ENCODE data around the gene DGKD. TPM values are rescaled to one million over a fixed set of nuclear protein-coding genes. Genes with fewer than 3 reads are reported as not detected.

The DGKD gene
- total and polyA plus RNA-seq, 9 of the 15 experiments (the other 6 are each of a cell fraction or from before 2014, with no cell fraction given), result 0.52 to 29.5 (median 10.6) TPM

DNA sequence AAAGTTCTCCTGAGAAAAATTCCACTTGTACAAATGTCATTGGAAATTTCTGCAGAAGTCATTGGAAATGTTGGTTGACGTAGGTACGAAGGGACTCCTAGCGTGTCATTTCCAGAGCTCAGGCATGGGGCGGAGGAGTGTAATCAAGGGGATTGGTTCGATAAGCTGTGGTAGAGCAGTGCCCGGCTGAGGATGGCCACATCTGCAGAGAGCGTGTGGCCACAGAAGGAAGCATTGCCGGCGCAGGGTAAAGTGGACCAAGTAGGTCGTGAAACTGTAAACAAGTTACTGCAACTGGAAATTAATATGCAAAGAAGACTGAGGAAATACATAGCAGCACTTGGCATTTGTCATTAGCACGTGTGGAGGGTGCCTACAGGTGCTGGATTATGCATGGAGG is 101.8 kb downstream of the DGKD start:
- H3K27me3 ChIP-seq (ENCODE audit: control insufficient read depth in 2 of 2, insufficient read depth in 2 of 2, low read length in 2 of 2), result no peaks in the 10 kb centered on the region
- TF ChIP-seq FIP1L1 (IDR thresholded peaks at IDR 0.05; ENCODE audit: low read depth, low read length, poor library complexity, severe bottlenecking) (no peak), FOS (IDR thresholded peaks at IDR 0.05; ENCODE audit: extremely low read depth, insufficient read length) (no peak), FOXM1 (IDR thresholded peaks at IDR 0.05; ENCODE audit: low read depth) (no peak), FOXM1 (CRISPR knock-in tag; IDR thresholded peaks at IDR 0.05; ENCODE audit: low read depth) (no peak), SMAD3 (CRISPR knock-in tag; conservative IDR thresholded peaks at IDR 0.05) (no peak)
- TF ChIP-seq, protein P1, sequence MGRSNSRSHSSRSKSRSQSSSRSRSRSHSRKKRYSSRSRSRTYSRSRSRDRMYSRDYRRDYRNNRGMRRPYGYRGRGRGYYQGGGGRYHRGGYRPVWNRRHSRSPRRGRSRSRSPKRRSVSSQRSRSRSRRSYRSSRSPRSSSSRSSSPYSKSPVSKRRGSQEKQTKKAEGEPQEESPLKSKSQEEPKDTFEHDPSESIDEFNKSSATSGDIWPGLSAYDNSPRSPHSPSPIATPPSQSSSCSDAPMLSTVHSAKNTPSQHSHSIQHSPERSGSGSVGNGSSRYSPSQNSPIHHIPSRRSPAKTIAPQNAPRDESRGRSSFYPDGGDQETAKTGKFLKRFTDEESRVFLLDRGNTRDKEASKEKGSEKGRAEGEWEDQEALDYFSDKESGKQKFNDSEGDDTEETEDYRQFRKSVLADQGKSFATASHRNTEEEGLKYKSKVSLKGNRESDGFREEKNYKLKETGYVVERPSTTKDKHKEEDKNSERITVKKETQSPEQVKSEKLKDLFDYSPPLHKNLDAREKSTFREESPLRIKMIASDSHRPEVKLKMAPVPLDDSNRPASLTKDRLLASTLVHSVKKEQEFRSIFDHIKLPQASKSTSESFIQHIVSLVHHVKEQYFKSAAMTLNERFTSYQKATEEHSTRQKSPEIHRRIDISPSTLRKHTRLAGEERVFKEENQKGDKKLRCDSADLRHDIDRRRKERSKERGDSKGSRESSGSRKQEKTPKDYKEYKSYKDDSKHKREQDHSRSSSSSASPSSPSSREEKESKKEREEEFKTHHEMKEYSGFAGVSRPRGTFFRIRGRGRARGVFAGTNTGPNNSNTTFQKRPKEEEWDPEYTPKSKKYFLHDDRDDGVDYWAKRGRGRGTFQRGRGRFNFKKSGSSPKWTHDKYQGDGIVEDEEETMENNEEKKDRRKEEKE (IDR thresholded peaks at IDR 0.05; ENCODE audit: borderline replicate concordance in 1 of 2, control insufficient read depth in 1 of 2, low read depth in 2 of 2, low read length in 1 of 2), result no peak
- H3K27ac ChIP-seq (ENCODE audit: extremely low read depth, low read depth, low read length), result no peak overlapping the region
- peaks cover 7 to 8% of the 10 kb centered on the region in 2 experiments; a peak in 4 of 5 replicates for H3K4me1 ChIP-seq (replicated peaks in 1 of 2; ENCODE audit: control insufficient read depth in 2 of 2, insufficient read depth in 2 of 2, low read length in 2 of 2)
- no peak overlapping the region for H3K4me2 ChIP-seq (ENCODE audit: insufficient read depth, low read length)
- intact Hi-C loops (cut with micrococcal nuclease), result no loop called here
- no peak overlapping the region for H3K9ac ChIP-seq (ENCODE audit: insufficient read depth in 1 of 2, low read depth in 2 of 2, low read length in 2 of 2)
- FAIRE-seq (no peak), DNase-seq (ENCODE audit: extremely low read depth in 1 of 4, low spot score in 3 of 4) (no peak), ATAC-seq (no peak)
- in situ Hi-C loops (cut with MboI), result no loop called here
- 87% methylated on average over 11 of the region's 11 CpGs for WGBS (ENCODE audit: insufficient coverage, low coverage, missing lambda C conversion rate)
- CTCF ChIA-PET (ENCODE audit: low intra/inter-chr PET ratio), result no interaction called here
- no peaks in the 10 kb centered on the region for H3K9me1 ChIP-seq (ENCODE audit: control insufficient read depth, insufficient read depth, low read length)
- no peaks in the 10 kb centered on the region for H3K9me3 ChIP-seq (replicated peaks; ENCODE audit: control insufficient read depth, insufficient read depth, low read depth, low read length)
- no TSS peak for BruUV-seq (replicated peaks)
- H4K20me1 ChIP-seq (replicated peaks; ENCODE audit: control insufficient read depth, insufficient read depth, low read length), result no peaks in the 10 kb centered on the region
- peaks cover 51% of the 10 kb centered on the region; the same call in 2 of the 3 replicates for H3K36me3 ChIP-seq (ENCODE audit: control insufficient read depth, insufficient read depth, low read length)
- POLR2A ChIA-PET, result interaction anchor here (0.5 kb wide), 1 partner anchor 473 kb away, joined by 3 read pairs; no protein-coding TSS in a partner anchor
- no peak overlapping the region for H3K4me3 ChIP-seq
- H3K79me2 ChIP-seq (ENCODE audit: control insufficient read depth, insufficient read depth, low read length), result no peaks in the 10 kb centered on the region
- no peak overlapping the region for H2AFZ ChIP-seq (ENCODE audit: low read depth, low read length)
